PC-3 (cell line): ENCODE measurements around the gene KCNK13. TPM values are rescaled to one million over a fixed set of nuclear protein-coding genes. Genes with fewer than 3 reads are reported as not detected.

ENCODE experiments used
- ATAC-seq: fragments of 200-7000 bp; cut with Tn5 transposase; 2 replicates; pipeline ENCODE4 v1.9.1; 2020; ENCODE audit warnings: mild to moderate bottlenecking, moderate library complexity
- BruUV-seq: library from RNA; stranded (reverse); fragments of 400-500 nt; replicated peaks from 2 replicates; lab custom pipeline; 2021; lab: Mats Ljungman, UMichigan
- CTCF ChIA-PET: fragments of 300-600 bp; sonication (Branson Sonifier 250); formaldehyde crosslinking; loops from one replicate; lab custom pipeline; 2022; ENCODE audit warnings: antibody characterized with exemption; lab: Charles Lee
- POLR2A ChIA-PET: fragments of 300-600 bp; sonication (Branson Sonifier 250); formaldehyde crosslinking; loops from one replicate; lab custom pipeline; 2022; ENCODE audit warnings: antibody characterized with exemption; ENCODE audit not compliant: unreplicated experiment; lab: Charles Lee
- DNase-seq: peaks from one replicate; pipeline ENCODE4 v3.0.0-alpha.2; 2015
- H2AFZ ChIP-seq: fragments of 300-600 bp; sonication (generic); 2 replicates; pipeline ENCODE4 v1.6.0; 2016; ENCODE audit warnings: antibody characterized with exemption, low read length
- H3F3A ChIP-seq: fragments of 300-600 bp; sonication (generic); one replicate; pipeline ENCODE4 v1.6.0; 2017; ENCODE audit warnings: antibody characterized with exemption, low read length, control low read depth, mild to moderate bottlenecking; ENCODE audit not compliant: unreplicated experiment
- H3K27ac ChIP-seq: fragments of 300-600 bp; sonication (generic); 2 replicates; pipeline ENCODE4 v1.5.1; 2016; ENCODE audit warnings: mild to moderate bottlenecking, low read length
- H3K27me3 ChIP-seq: fragments of 300-600 bp; sonication (generic); 2 replicates; pipeline ENCODE4 v1.6.1; 2016; ENCODE audit warnings: low read length, mixed read lengths
- H3K36me3 ChIP-seq: fragments of 300-600 bp; sonication (generic); 2 replicates; pipeline ENCODE4 v1.6.1; 2016; ENCODE audit warnings: low read depth, mixed run types, low read length, mixed read lengths
- H3K4me1 ChIP-seq: fragments of 300-600 bp; sonication (generic); 2 replicates; pipeline ENCODE4 v1.5.1; 2016; ENCODE audit warnings: low read length; ENCODE audit not compliant: insufficient read depth
- H3K4me2 ChIP-seq: fragments of 300-600 bp; sonication (generic); 2 replicates; pipeline ENCODE4 v1.6.0; 2016; ENCODE audit warnings: low read length
- H3K4me3 ChIP-seq: fragments of 300-600 bp; sonication (generic); 2 replicates; pipeline ENCODE4 v1.5.1; 2016; ENCODE audit warnings: mild to moderate bottlenecking, low read length, mixed read lengths
- H3K79me2 ChIP-seq: fragments of 300-600 bp; sonication (generic); 2 replicates; pipeline ENCODE4 v1.6.1; 2017; ENCODE audit warnings: low read length, mixed read lengths
- H3K9ac ChIP-seq: fragments of 300-600 bp; sonication (generic); 2 replicates; pipeline ENCODE4 v1.6.0; 2016; ENCODE audit warnings: mild to moderate bottlenecking, low read length
- H3K9me2 ChIP-seq: fragments of 300-600 bp; sonication (generic); replicated peaks from 2 replicates; pipeline ENCODE4 v1.6.1; 2016; ENCODE audit warnings: mixed run types, low read length, mixed read lengths
- H3K9me3 ChIP-seq: fragments of 300-600 bp; sonication (generic); 2 replicates; pipeline ENCODE4 v1.6.1; 2016; ENCODE audit warnings: low read length, mixed read lengths
- H4K20me1 ChIP-seq: fragments of 300-600 bp; sonication (generic); 2 replicates; pipeline ENCODE4 v1.6.1; 2016; ENCODE audit warnings: low read length, mixed read lengths
- CTCF ChIP-seq: fragments of 300-600 bp; sonication (generic); conservative IDR thresholded peaks from 2 replicates; pipeline ENCODE4 v1.5.1; 2017; ENCODE audit warnings: antibody characterized with exemption, low read depth, mild to moderate bottlenecking, low read length
- EZH2 ChIP-seq: fragments of 300-600 bp; sonication (generic); IDR thresholded peaks from one replicate; pipeline ENCODE4 v1.6.1; 2017; ENCODE audit warnings: antibody characterized with exemption, mild to moderate bottlenecking, low read length; ENCODE audit not compliant: unreplicated experiment
- EZH2phosphoT487 ChIP-seq: fragments of 300-600 bp; sonication (generic); IDR thresholded peaks from 2 replicates; pipeline ENCODE4 v1.6.1; 2018; ENCODE audit warnings: mild to moderate bottlenecking, antibody characterized with exemption, low read length, borderline replicate concordance
- intact Hi-C: fragments of 100-400 bp; cut with micrococcal nuclease; formaldehyde crosslinking; loops from 2 replicates; pipeline ENCODE4 v1.9.0; 2023
- total RNA-seq: library from RNA; depleted of rRNA; stranded (reverse); fragments of >200 nt; gene quantifications from 2 replicates; pipeline ENCODE4 v1.2.3, GENCODE V29; 2014

KCNK13 gene
- total RNA-seq, 1 experiment from 2014 or later = 0.58 TPM

GRCh38 chr14:90140298-90140955 is 78.6 kb downstream of the KCNK13 start:
- peaks cover 29% of the 10 kb centered on the region for H3K4me1 ChIP-seq
- H3K36me3 ChIP-seq = no peaks in the 10 kb centered on the region
- peak; percentile 57 for ATAC-seq
- intact Hi-C loops = no loop called here
- H3K27me3 ChIP-seq = no peaks in the 10 kb centered on the region
- CTCF ChIA-PET = no interaction called here
- BruUV-seq = no TSS peak
- no peaks in the 10 kb centered on the region for H3K9me2 ChIP-seq
- POLR2A ChIA-PET = interaction anchor here (0.6 kb wide), 1 partner anchor 256 kb away, joined by 3 read pairs; no protein-coding TSS in a partner anchor
- no peaks in the 10 kb centered on the region for H3K9me3 ChIP-seq
- DNase-seq = peak; percentile 59
- no peaks in the 10 kb centered on the region for H3F3A ChIP-seq
- peak overlapping the region; percentile 87 for H3K27ac ChIP-seq
- H4K20me1 ChIP-seq = no peaks in the 10 kb centered on the region
- no peak overlapping the region for H3K4me3 ChIP-seq
- peak overlapping the region; percentile 35; the same call in 1 of the 2 replicates for H2AFZ ChIP-seq
- H3K4me2 ChIP-seq = peak overlapping the region; percentile 69
- TF ChIP-seq CTCF (no peak), EZH2 (no peak)
- peak overlapping the region; percentile 66 for H3K9ac ChIP-seq
- no peaks in the 10 kb centered on the region for H3K79me2 ChIP-seq

- Histone ChIP-seq H3K9me2 (no peaks in the 10 kb centered on the region), H3K79me2 (no peaks in the 10 kb centered on the region), H4K20me1 (no peaks in the 10 kb centered on the region), H3K4me2 (peak overlapping the region; percentile 69), H3F3A (no peaks in the 10 kb centered on the region), H3K9me3 (no peaks in the 10 kb centered on the region), H3K36me3 (no peaks in the 10 kb centered on the region), H3K4me1 (peaks cover 29% of the 10 kb centered on the region), H3K4me3 (no peak overlapping the region), H3K27me3 (no peaks in the 10 kb centered on the region), H3K9ac (peak overlapping the region; percentile 66), H3K27ac (peak overlapping the region; percentile 87), H2AFZ (peak overlapping the region; percentile 35; the same call in 1 of the 2 replicates)
- DNase-seq (peak; percentile 81), ATAC-seq (peak; percentile 89)
- TF ChIP-seq EZH2phosphoT487 = no peak
- TF ChIP-seq CTCF = no peak
- TF ChIP-seq EZH2 = no peak
- intact Hi-C loops = no loop called here
- CTCF ChIA-PET = no interaction called here
- POLR2A ChIA-PET = interaction anchor here (0.6 kb wide), 1 partner anchor 255 kb away, joined by 3 read pairs; no protein-coding TSS in a partner anchor
- no TSS peak for BruUV-seq
Measured at GRCh38 chr14:90140956-90141316, 79.1 kb downstream of the KCNK13 start.

DNA sequence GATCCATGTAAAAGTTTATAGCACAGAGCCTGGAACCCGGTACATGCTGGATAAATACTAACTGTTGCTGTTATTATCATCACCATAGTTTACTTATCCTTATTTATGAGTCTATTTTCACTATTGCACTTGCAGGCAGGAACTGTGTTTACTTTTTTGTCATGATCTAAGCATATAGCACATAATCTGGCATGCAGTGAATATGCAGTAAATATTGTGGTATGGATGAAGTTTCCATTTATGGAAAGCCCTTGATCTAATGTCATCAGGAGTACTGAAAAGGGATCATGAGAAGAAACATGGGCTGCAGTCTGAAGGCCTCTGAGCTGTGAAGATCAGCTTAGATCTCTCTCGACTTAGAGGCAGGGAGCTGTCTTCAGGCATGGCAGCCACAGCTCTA is 91.6 kb downstream of the KCNK13 start:
- Histone ChIP-seq H3K4me1 (no peaks in the 10 kb centered on the region), H3K9me2 (no peaks in the 10 kb centered on the region), H3K4me2 (no peak overlapping the region), H3K36me3 (no peaks in the 10 kb centered on the region), H3F3A (no peaks in the 10 kb centered on the region), H3K27me3 (no peaks in the 10 kb centered on the region), H4K20me1 (no peaks in the 10 kb centered on the region), H2AFZ (no peak overlapping the region), H3K27ac (no peak overlapping the region), H3K4me3 (no peak overlapping the region), H3K79me2 (no peaks in the 10 kb centered on the region), H3K9me3 (no peaks in the 10 kb centered on the region), H3K9ac (no peak overlapping the region)
- no peak for DNase-seq
- no peak for TF ChIP-seq CTCF
- TF ChIP-seq EZH2 = no peak
- no peak for TF ChIP-seq EZH2phosphoT487
- BruUV-seq = no TSS peak
- ChIA-PET POLR2A (no interaction called here), CTCF (no interaction called here)
- intact Hi-C loops = no loop called here
- peak; percentile 20; the same call in 1 of the 2 replicates for ATAC-seq
